Activated CD8-positive, alpha-beta memory T cell treated with anti-CD3 and anti-CD28 coated beads, Interleukin-2, amount 50 U/mL, for 4 hours (primary cell): ENCODE results near the gene BOK.
"Not testable (repeated sequence)": the region's sequence is repeated elsewhere in the genome, so short reads cannot be mapped to it uniquely, and the experiment has no call there.

Source experiments
- DNase-seq: peaks from one replicate; pipeline ENCODE4 v3.0.0-alpha.2; 2020

Gene BOK, protein sequence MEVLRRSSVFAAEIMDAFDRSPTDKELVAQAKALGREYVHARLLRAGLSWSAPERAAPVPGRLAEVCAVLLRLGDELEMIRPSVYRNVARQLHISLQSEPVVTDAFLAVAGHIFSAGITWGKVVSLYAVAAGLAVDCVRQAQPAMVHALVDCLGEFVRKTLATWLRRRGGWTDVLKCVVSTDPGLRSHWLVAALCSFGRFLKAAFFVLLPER

DNA sequence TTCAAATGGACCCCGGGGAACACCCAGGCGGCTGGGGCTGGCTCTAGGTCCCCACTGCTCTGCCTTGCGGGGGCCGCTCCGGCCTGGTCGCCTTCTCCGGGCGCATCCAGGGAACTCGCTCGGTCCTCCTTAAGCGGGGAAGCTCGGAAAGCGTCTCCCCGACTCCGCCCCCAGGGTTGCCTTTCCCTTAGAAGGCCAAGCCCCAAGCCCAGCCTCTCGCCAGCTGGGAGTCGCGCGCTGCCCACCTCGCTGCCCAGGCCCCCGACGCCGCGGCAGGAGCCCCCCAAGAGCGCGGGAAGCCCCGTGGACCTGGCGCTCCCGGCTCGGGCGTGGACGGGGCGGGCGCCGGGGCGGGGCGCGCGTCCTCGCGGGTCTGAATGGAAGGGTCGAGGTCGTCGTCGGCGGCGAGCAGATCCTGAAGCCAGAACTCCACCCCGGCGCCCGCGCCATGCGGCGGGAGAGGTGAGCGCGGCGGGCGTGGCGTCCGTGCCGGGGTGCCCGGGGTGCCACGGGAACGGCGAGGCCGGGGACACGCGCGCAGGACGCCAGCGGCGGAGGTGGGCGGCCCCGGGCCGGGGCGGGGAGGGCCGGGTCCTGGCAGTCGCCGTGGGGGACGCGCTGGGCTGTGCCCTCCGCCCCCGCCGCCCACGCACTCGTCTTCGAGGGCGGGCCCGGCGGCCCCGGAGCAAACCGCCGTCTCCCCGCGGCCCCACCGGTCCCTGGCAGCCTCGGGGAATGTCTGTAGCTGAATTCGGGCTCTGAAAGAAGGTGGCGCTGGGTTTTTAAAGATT, at the start of gene BOK:
Gene BOK, plus strand, starts transcription at position 214 of the 791 bp plus-strand sequence. CDS start 739 bp downstream, outside the sequence.
- DNase-seq: no peak

DNA sequence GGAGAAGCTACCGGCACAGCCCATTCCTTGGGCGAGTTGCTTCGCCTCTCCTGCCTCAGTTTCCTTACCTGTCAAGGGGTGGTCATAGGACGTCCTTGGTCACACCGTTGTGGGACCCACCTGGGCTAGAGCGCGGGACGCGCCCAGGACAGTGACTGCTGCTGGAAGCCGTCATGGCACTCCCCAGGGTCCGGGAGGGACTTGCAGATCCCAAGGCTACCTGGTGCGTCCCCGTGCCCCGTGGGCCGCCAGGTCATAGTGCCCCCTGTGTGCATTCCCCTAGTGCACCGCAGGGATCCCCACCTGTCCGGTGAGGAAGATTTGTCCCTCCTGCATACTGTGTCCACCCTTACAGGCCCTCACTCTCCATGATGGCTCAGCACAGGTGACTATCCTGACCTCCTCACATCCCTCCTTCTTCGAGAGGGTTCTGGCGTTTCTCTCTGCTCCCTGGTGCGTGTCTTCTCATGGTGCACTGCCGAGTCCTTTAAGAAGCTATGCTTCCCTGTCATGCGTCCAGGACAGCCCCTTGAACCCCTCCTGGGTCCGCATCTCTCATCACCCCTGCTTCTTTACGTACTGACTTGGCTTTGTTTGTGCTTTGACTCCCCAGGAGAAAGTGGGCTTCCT, 49.3 kb upstream of the BOK start:
- no peak for DNase-seq

- DNase-seq: no peak
Observed at GRCh38 chr2:241511091-241511741, 47.3 kb upstream of the BOK start.

- no peak for DNase-seq
Observed at GRCh38 chr2:241514553-241514952, 44.0 kb upstream of the BOK start.

- DNase-seq: no peak
Observed at GRCh38 chr2:241514986-241515737, 43.4 kb upstream of the BOK start.

DNA sequence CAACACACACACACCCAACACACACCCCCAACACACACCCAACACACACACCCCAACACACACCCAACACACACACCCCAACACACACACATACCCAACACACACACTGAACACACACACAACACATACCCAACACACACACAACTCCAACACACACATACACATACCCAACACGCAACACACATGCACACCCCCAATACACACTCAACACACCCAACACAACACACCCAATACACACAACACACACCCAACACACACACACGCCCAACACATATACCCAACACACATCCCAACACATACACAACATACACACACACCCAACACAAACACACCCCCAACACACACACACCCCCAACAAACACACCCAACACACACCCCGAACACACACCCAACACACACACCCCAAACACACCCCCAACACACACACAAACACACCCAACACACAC, 42.0 kb upstream of the BOK start:
- no peak for DNase-seq

GRCh38 chr2:241517297-241517696, 41.2 kb upstream of the BOK start:
- no peak for DNase-seq

GRCh38 chr2:241519669-241520068, 38.9 kb upstream of the BOK start:
- no peak for DNase-seq

DNA sequence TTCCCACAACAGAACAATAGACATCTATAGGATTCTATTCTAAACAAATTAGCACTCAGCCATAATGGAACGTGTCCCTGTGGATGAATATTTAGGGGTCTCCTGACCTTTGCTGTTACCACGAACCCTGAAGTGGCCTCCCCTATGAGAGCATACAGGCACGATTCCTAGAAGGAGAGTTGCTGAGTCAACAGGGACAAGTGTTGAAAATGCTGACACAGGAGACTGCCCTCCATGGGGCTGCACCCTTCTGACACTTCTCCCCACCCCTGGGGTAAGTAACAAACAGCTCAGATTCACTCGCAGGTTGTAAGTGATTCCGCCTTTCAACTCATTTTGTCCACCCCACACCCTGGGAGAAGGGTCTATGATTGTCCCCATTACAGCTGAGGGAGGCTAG, 36.1 kb upstream of the BOK start:
- DNase-seq: no peak

DNA sequence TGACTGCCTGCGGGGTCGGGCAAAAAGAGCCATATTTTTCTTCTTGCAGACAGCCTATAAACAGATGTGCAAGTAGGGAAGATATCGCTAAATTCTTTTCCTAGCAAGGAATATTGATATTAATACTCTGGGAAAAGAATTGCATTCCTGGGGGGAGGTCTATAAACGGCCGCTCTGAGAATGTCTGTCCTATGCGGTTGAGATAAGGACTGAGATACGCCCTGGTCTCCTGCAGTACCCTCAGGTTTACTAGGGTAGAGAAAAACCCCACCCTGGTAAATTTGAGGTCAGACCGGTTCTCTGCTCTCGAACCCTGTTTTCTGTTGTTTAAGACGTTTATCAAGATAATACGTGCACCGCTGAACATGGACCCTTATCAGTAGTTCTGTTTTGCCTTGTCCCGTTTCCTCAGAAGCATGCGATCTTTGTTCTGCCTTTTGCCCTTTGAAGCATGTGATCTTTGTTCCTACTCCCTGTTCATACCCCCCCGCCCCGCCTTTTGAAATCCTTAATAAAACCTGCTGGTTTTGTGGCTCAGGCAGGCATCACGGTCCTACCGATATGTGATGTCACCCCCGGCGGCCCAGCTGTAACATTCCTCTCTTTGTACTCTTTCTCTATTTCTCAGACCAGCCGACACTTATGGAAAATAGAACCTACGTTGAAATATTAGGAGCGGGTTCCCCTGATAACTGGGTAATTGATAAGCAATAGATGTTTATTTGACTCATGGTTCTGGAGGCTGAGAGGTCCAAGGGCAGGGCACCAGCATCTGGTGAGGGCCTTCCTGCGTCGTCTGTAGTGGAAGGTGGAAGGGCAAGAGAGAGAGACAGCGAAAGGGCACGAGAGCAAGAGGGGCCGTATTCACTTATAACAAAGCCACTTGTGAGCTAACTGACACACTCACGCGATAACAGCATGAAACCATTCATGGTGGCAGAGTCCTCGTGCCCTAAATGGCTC, 32.4 kb upstream of the BOK start:
- not testable (repeated sequence) for DNase-seq

DNA sequence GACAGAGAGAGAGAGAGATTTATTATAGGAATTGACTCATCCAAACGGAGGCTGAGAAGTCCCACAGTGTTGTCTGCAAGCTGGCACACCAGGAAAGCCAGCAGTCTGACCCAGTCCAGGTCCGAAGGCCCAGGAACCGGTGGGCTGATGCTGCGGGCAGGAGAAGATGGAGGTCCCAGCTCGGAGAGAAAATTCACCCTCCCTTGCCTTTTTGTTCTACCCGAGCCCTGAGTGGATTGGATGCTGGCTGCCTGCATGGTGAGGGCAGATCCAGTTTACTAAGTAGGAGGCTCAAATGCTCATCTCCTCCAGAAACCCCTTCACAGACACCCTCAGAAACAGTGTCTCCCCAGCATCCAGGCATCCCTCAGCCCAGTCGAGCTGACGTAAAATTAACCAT, 28.0 kb upstream of the BOK start:
- no peak for DNase-seq

DNA sequence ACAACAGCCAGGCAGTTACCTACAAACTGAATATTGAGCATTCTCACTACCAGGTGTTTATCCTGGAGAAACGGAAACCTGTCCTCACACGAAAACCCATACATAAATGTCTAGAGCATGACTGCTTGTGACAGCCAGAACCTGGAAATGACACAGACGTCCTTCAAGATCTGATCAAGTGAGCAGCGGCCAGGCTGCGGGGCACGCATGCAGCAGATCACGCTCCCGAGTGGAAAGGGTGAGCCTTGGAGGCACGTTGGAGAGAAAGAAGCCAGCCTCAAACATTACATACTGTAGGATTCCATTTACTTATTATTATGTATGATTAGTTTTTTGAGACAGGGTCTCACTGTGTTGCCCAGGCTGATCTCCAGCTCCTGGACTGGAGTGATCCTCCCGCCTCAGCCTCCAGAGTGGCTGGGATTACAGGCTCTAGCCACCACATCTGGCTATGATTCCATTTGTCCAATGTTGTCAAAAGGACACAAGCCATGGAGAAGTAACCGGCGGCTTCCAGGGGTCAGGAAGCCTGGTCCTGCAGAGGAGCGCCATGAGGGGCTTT, 27.3 kb upstream of the BOK start:
- no peak for DNase-seq

DNA sequence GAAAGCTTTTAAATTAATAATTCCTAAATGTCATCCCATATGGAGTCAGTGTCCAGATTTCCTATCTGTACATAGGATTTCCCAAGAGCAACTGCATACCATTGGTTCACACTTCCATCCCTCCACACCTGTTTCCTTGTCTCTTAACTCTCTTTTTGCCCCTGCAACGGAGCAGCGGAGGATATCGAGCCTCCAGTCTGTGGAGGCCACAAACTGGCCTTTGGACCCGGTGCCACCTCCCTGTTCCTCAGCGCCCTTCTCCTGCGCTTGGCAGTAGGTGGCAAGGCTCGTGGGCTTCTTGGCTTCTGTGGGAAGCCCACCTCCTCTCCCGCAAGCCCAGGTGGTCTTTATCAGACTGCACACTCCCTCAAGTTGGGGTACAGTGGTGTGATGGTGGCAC, 26.4 kb upstream of the BOK start:
- DNase-seq: no peak

DNA sequence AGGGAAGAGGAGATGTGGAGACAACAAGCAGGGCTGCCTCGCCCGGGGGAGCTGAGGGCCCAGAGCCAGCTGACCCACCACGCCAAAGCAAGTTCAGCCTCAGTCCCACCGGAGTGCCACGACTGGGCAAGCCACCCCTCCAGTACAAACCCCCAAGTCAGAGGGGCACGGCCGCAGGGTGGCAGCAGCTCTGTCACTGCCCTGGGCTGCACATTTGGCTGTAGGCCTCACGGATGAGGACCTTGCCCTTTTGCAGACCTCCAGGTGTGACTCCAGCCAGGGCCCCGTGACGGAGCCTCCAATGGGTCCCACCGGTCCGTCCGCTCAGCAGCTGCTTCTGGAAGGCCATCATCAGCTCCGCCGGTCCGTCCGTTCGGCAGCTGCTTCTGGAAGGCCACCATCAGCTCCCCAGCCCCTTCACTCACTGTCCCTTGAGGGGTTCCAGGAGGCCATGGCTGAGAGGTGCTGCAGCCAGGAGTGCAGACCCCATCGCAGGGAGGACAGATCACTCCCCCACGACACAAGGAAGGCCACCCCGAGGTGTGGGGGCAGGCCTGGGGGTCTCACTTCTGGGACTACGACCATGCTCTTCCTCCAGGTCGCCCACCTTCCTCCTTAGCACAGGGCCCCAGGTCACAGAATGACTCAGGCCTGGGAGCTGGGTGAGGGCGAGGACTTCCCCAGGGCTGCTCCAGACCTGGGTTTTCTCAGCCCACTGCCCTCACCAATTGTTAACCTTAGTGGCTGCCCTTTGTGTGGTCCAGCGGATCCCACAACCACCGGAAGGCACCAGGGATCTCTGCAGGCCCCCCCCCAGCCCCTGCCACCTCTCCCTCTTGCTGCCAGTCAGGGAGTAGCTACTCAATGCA, 25.6 kb upstream of the BOK start:
- no peak for DNase-seq

DNA sequence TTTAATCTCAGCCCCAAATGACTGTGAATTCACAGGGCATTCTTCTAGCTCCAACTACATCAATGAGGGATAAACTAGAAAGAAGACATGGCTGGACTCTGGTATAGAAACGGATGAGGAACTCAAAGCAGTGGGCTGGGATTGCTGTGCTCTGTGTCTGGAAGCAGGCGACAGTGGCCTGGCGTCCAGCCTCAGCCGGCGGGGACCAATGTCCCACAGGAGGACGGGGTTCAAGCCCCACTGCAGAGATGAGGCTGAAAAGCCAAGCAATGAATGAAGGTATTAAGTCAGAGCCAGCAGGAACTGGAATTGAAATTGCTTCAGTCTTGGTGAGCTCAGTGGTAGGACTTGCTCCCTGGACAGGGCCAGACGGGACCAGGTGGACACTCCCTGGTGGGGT, 24.3 kb upstream of the BOK start:
- DNase-seq: no peak

DNA sequence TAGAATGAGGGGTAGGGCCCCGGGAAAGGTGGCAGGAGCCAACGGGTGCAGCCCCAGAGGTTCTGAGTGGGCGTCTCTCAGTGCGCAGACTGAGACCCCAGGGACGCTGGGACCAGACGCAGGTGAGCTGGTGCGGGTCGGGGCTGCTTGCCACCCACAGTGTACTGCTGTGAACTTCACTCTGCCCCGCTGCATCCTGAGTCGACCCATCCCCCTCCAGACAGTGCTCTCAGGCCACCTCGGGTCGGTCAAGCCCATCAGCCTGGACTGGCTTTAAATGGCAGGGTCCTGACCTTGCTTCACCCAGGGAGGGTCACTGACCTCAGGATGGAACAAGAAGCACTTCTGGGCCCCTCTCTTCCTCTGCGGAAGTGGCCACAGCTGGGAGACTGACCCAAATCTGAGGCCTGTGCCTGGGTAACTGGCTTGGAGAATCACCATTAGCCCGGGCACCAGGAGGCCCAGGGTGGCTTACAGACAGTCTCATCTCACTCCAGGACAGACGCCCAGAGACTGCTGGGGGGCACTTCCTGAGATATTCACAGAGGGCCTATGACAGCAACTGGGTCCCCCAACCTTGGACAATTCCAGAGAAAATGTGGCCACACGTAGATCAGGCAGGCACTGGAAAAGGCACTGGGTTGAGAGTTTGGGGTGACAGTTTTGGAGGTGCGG, 23.7 kb upstream of the BOK start:
- no peak for DNase-seq

- DNase-seq: no peak
Observed at GRCh38 chr2:241535871-241536655, 22.5 kb upstream of the BOK start.

DNA sequence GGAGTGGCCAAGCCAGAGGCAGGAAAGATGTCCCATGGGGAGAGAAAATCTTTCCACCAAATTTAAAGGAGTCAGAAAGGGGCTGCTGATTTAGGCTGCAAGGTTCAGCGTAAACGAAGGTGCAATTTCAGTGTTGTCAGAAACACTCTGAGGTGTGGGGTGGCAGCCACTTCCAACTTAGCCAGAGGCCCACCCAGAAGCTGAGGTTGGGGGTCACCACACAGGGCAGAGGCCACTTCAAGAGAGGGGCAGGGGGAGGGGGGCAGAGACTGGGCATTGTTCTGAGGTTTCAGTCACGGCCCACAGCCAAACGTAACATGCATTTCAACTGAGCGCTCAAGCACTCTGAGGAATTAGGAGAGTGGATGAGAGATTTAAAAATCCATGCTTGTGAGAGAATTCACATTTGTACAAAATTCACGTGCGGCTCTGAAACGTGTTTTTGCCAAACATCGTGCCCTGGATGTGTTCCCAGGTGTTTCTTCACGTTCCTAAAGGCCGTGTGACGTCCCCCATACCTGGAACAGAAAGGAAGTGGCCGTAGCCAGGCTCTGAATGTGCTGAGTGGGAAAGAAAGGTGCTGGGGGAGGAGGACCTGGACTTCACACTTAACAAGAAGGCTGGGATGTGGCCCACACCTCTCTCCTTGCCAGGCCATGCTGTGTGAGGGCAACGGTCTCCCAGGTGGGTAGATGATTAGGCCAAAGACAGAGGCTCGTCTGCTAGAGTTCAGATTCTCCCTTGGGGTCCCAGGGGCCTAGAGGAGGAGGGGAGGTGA, 19.5 kb upstream of the BOK start:
- no peak for DNase-seq
